Endothelial cell of umbilical vein (primary cell): Measurements from ENCODE around the gene SDK2. TPM values are rescaled to one million over a fixed set of nuclear protein-coding genes. Genes with fewer than 3 reads are reported as not detected.

ENCODE experiments used
- BruUV-seq: library from RNA; stranded (reverse); fragments of 400-500 nt; replicated peaks from 2 replicates; lab custom pipeline; 2021; lab: Mats Ljungman, UMichigan
- CTCF ChIA-PET: fragments of 300-600, 350-600 bp; sonication (Branson Sonifier 250); formaldehyde crosslinking; loops from one replicate; lab custom pipeline; 2021; ENCODE audit warnings: antibody characterized with exemption, inconsistent platforms; lab: Charles Lee
- POLR2A ChIA-PET: fragments of 300-600, 350-600 bp; sonication (Branson Sonifier 250); formaldehyde crosslinking; loops from one replicate; lab custom pipeline; 2021; ENCODE audit warnings: antibody characterized with exemption, inconsistent platforms; lab: Charles Lee
- DNase-seq: peaks from one replicate; pipeline ENCODE4 v3.0.0-alpha.2; 2011; ENCODE audit warnings: low read depth, low spot score
- FAIRE-seq: peaks from 2 replicates; lab custom pipeline; 2011; peaks lifted over from hg19 to GRCh38; lab: Jason Lieb, UNC
- H2AFZ ChIP-seq: 2 replicates; pipeline ENCODE4 v1.6.0; 2012; ENCODE audit warnings: low read depth, low read length, control low read depth, inconsistent platforms
- H3K27ac ChIP-seq: 2 replicates; pipeline ENCODE4 v1.5.1; 2011; ENCODE audit warnings: low read depth, mild to moderate bottlenecking, control low read depth, low read length, moderate library complexity; ENCODE audit not compliant: insufficient read depth
- H3K27me3 ChIP-seq, 2 experiments: 2 replicates each; pipeline versions ENCODE4 v1.6.0 to v1.6.1; 2011; ENCODE audit warnings: low read length in 2 of 2, mixed read lengths in 1 of 2; ENCODE audit not compliant: control insufficient read depth in 2 of 2, insufficient read depth in 2 of 2
- H3K36me3 ChIP-seq, 2 experiments: 2 replicates in 1 of 2; 3 replicates in 1 of 2; pipeline ENCODE4 v1.5.1; 2011; ENCODE audit warnings: low read length in 2 of 2, mild to moderate bottlenecking in 1 of 2, moderate library complexity in 1 of 2; ENCODE audit not compliant: control insufficient read depth in 2 of 2, insufficient read depth in 2 of 2; ENCODE audit errors: extremely low read depth in 1 of 2
- H3K4me1 ChIP-seq: 3 replicates; pipeline ENCODE4 v1.5.1; 2011; ENCODE audit warnings: mild to moderate bottlenecking, low read length; ENCODE audit not compliant: control insufficient read depth, insufficient read depth; ENCODE audit errors: extremely low read depth
- H3K4me2 ChIP-seq: 2 replicates; pipeline ENCODE4 v1.6.1; 2011; ENCODE audit warnings: low read length, control low read depth, mixed read lengths; ENCODE audit not compliant: insufficient read depth
- H3K4me3 ChIP-seq, 3 experiments: fragments of 200-600 bp in 1 of 3; sonication (generic), shearing (Covaris generic) in 1 of 3; replicated peaks in 1 of 3; 2 replicates each; pipeline ENCODE4 v1.5.1; 2011 to 2016; ENCODE audit warnings: control low read depth in 3 of 3, low read length in 3 of 3, mild to moderate bottlenecking in 2 of 3, inconsistent platforms in 1 of 3, low read depth in 1 of 3, moderate library complexity in 1 of 3; ENCODE audit not compliant: insufficient read depth in 1 of 3
- H3K79me2 ChIP-seq: 2 replicates; pipeline ENCODE4 v1.6.0; 2012; ENCODE audit warnings: low read length, inconsistent platforms; ENCODE audit not compliant: control insufficient read depth, insufficient read depth
- H3K9ac ChIP-seq: replicated peaks from 2 replicates; pipeline ENCODE3; 2011; ENCODE audit warnings: low read length, control low read depth; ENCODE audit not compliant: insufficient read depth; ENCODE audit errors: extremely low read depth
- H3K9me1 ChIP-seq: replicated peaks from 3 replicates; pipeline ENCODE4 v1.6.0; 2011; ENCODE audit warnings: mild to moderate bottlenecking, low read length; ENCODE audit not compliant: control insufficient read depth, insufficient read depth; ENCODE audit errors: extremely low read depth
- H3K9me3 ChIP-seq: replicated peaks from 2 replicates; pipeline ENCODE4 v1.5.1; 2012; ENCODE audit warnings: low read length, inconsistent platforms; ENCODE audit not compliant: control insufficient read depth, insufficient read depth
- H4K20me1 ChIP-seq: replicated peaks from 2 replicates; pipeline ENCODE3; 2011; ENCODE audit warnings: mild to moderate bottlenecking, low read length; ENCODE audit not compliant: control insufficient read depth, insufficient read depth; ENCODE audit errors: extremely low read depth
- CTCF ChIP-seq, 2 donors: IDR thresholded peaks; 1 replicate in 1 of 2; 2 replicates in 1 of 2; pipeline ENCODE4 v1.5.1; 2011; ENCODE audit warnings: low read length in 2 of 2, mild to moderate bottlenecking in 2 of 2, moderate library complexity in 2 of 2, control low read depth in 1 of 2, inconsistent platforms in 1 of 2, low read depth in 1 of 2; ENCODE audit not compliant: insufficient read depth in 1 of 2; ENCODE audit errors: extremely low read depth in 1 of 2
- EZH2 ChIP-seq: IDR thresholded peaks from 2 replicates; pipeline ENCODE4 v1.6.1; 2012; ENCODE audit warnings: borderline replicate concordance, low read depth, mild to moderate bottlenecking, moderate library complexity, low read length, inconsistent platforms; ENCODE audit not compliant: severe bottlenecking
- FOS ChIP-seq: IDR thresholded peaks from 2 replicates; pipeline ENCODE4 v1.6.1; 2011; ENCODE audit warnings: mild to moderate bottlenecking, low read length, moderate library complexity, borderline replicate concordance; ENCODE audit not compliant: insufficient read depth
- GATA2 ChIP-seq: IDR thresholded peaks from 2 replicates; pipeline ENCODE4 v1.7.0; 2011; ENCODE audit warnings: low read depth, mild to moderate bottlenecking, moderate library complexity, mixed read lengths, low read length; ENCODE audit not compliant: insufficient read length, insufficient read depth
- JUN ChIP-seq: IDR thresholded peaks from 2 replicates; pipeline ENCODE4 v1.6.1; 2011; ENCODE audit warnings: borderline replicate concordance, low read depth; ENCODE audit not compliant: insufficient read length, insufficient read depth
- MAX ChIP-seq: IDR thresholded peaks from 2 replicates; pipeline ENCODE4 v1.6.1; 2011; ENCODE audit not compliant: insufficient read depth, insufficient read length
- MYC ChIP-seq: IDR thresholded peaks from one replicate; pipeline ENCODE4 v1.6.1; 2011; ENCODE audit warnings: mild to moderate bottlenecking, low read depth, low read length
- POLR2A ChIP-seq: IDR thresholded peaks from 2 replicates; pipeline ENCODE4 v1.6.1; 2012; ENCODE audit warnings: low read depth, mild to moderate bottlenecking, control low read depth, low read length
- POLR2AphosphoS5 ChIP-seq: IDR thresholded peaks from 2 replicates; pipeline ENCODE4 v1.6.1; 2012; ENCODE audit warnings: low read depth, mild to moderate bottlenecking, control low read depth, low read length, moderate library complexity; ENCODE audit not compliant: insufficient read depth
- dilution Hi-C: fragments of 300-500 bp; cut with MboI; formaldehyde crosslinking; loops from one replicate; pipeline ENCODE4 v1.15.0; 2019; ENCODE audit warnings: low sequenced_read_pairs; ENCODE audit not compliant: extremely low pct_ligation_motif_present
- intact Hi-C: fragments of 100-400 bp; cut with micrococcal nuclease; formaldehyde crosslinking; loops from one replicate; pipeline ENCODE4 v1.10.0; 2022
- polyA plus RNA-seq, 4 experiments: library from polyadenylated mRNA; depleted of rRNA in 3 of 4; stranded (reverse) in 3 of 4; unstranded in 1 of 4; fragments of >200 nt; gene quantifications; 2 replicates each; pipeline versions ENCODE4 v1.2.1 to v1.2.3, GENCODE V29; 2011 to 2012; ENCODE audit warnings: missing spikeins in 1 of 4
- total RNA-seq: library from RNA; stranded (reverse); gene quantifications from 2 replicates; pipeline ENCODE4 v1.2.3, GENCODE V29; 2021

Gene SDK2
- total and polyA plus RNA-seq, 2 donors (not counting 3 experiments of a cell fraction or from before 2014, with no cell fraction given): not detected

- dilution Hi-C loops (no loop called here), intact Hi-C loops (loop anchor here (5.0 kb wide), 1 partner anchor 61 kb away; a partner anchor contains a TSS)
- H3K36me3 ChIP-seq: no peaks in the 10 kb centered on the region
- H3K27ac ChIP-seq: no peak overlapping the region
- no peak overlapping the region for H2AFZ ChIP-seq
- DNase-seq: no peak
- no TSS peak for BruUV-seq
- no peaks in the 10 kb centered on the region for H3K9me1 ChIP-seq
- H3K4me3 ChIP-seq: no peak overlapping the region
- no peak overlapping the region for H3K4me2 ChIP-seq
- TF ChIP-seq FOS (no peak), CTCF (IDR thresholded peaks at IDR 0.05; ENCODE audit: extremely low read depth in 1 of 2, insufficient read depth in 1 of 2, low read depth in 1 of 2, low read length in 2 of 2) (no peak), GATA2 (no peak), EZH2 (no peak), POLR2A (no peak), POLR2AphosphoS5 (no peak), JUN (no peak), MAX (no peak), MYC (no peak)
- no peaks in the 10 kb centered on the region for H3K27me3 ChIP-seq
- POLR2A ChIA-PET: no interaction called here
- H3K9me3 ChIP-seq: no peaks in the 10 kb centered on the region
- CTCF ChIA-PET: interaction anchor here (1.5 to 2.9 kb wide), 2 partner anchors 11 to 77 kb away, joined by 7 to 12 read pairs; no protein-coding TSS in a partner anchor
- H3K9ac ChIP-seq: no peak overlapping the region
- H3K79me2 ChIP-seq: peaks cover 60% of the 10 kb centered on the region
- FAIRE-seq: no peak
- peaks cover 25% of the 10 kb centered on the region for H3K4me1 ChIP-seq
- H4K20me1 ChIP-seq: no peaks in the 10 kb centered on the region
These were observed 351.2 kb downstream of the SDK2 start for GRCh38 chr17:73293031-73293430.
